ENCODE data around the gene ATP13A3.

ATP13A3 gene

GRCh38 chr3:194390835-194391234 is 96.0 kb downstream of the ATP13A3 start:
- no peak for DNase-seq

- no peak for DNase-seq
Observed at GRCh38 chr3:194389269-194389668, 97.5 kb downstream of the ATP13A3 start.

GRCh38 chr3:194387926-194388418 is 98.8 kb downstream of the ATP13A3 start:
- DNase-seq: no peak

- no peak for DNase-seq
Observed at GRCh38 chr3:194387276-194387675, 99.5 kb downstream of the ATP13A3 start.

- no peak for DNase-seq
Observed at GRCh38 chr3:194386648-194387047, 100.2 kb downstream of the ATP13A3 start.

GRCh38 chr3:194386066-194386465 is 100.7 kb downstream of the ATP13A3 start:
- DNase-seq: no peak

- DNase-seq: no peak
Observed at GRCh38 chr3:194384569-194385001, 102.2 kb downstream of the ATP13A3 start.

GRCh38 chr3:194384156-194384555 is 102.6 kb downstream of the ATP13A3 start:
- no peak for DNase-seq

- DNase-seq: no peak
Observed at GRCh38 chr3:194383276-194383940, 103.4 kb downstream of the ATP13A3 start.

- no peak for DNase-seq
Observed at GRCh38 chr3:194382892-194383223, 103.9 kb downstream of the ATP13A3 start.

- no peak for DNase-seq
Observed at GRCh38 chr3:194382196-194382891, 104.5 kb downstream of the ATP13A3 start.

- no peak for DNase-seq
Observed at GRCh38 chr3:194381460-194381875, 105.3 kb downstream of the ATP13A3 start.

- DNase-seq: no peak
Observed at GRCh38 chr3:194380326-194380725, 106.5 kb downstream of the ATP13A3 start.

GRCh38 chr3:194379651-194380050 is 107.2 kb downstream of the ATP13A3 start:
- no peak for DNase-seq

- DNase-seq: no peak
Observed at GRCh38 chr3:194379231-194379630, 107.6 kb downstream of the ATP13A3 start.

- no peak for DNase-seq
Observed at GRCh38 chr3:194377708-194378107, 109.1 kb downstream of the ATP13A3 start.

- no peak for DNase-seq
Observed at GRCh38 chr3:194376241-194376560, 110.6 kb downstream of the ATP13A3 start.

GRCh38 chr3:194375473-194376240 is 111.1 kb downstream of the ATP13A3 start:
- DNase-seq: no peak

- no peak for DNase-seq
Observed at GRCh38 chr3:194374935-194375334, 111.9 kb downstream of the ATP13A3 start.

- DNase-seq: no peak
Observed at GRCh38 chr3:194373899-194374298, 112.9 kb downstream of the ATP13A3 start.

- no peak for DNase-seq
Observed at GRCh38 chr3:194373028-194373427, 113.8 kb downstream of the ATP13A3 start.

GRCh38 chr3:194370753-194371152 is 116.0 kb downstream of the ATP13A3 start:
- no peak for DNase-seq

- no peak for DNase-seq
Observed at GRCh38 chr3:194369522-194370279, 117.1 kb downstream of the ATP13A3 start, which contains the start of gene LRRC15. TSS of gene LRRC15 (minus strand) at chr3:194369743. CDS start at chr3:194361043, 8,700 bp downstream.
